Caco-2 (cell line): ENCODE measurements around the gene IRX3. TPM values are rescaled to one million over a fixed set of nuclear protein-coding genes. Genes with fewer than 3 reads are reported as not detected.

Experiments
- BruUV-seq: library from RNA; stranded (reverse); fragments of 400-500 nt; replicated peaks from 2 replicates; lab custom pipeline; 2021; lab: Mats Ljungman, UMichigan
- CTCF ChIA-PET: fragments of 300-600 bp; sonication (Branson Sonifier 250); formaldehyde crosslinking; loops from one replicate; lab custom pipeline; 2022; ENCODE audit warnings: antibody characterized with exemption; lab: Charles Lee
- POLR2A ChIA-PET: fragments of 300-600 bp; sonication (Branson Sonifier 250); formaldehyde crosslinking; loops from one replicate; lab custom pipeline; 2022; ENCODE audit warnings: antibody characterized with exemption; lab: Charles Lee
- DNase-seq, 2 experiments: peaks; one replicate each; pipeline versions ENCODE4 v3.0.0 to v3.0.0-alpha.2; 2020 to 2022
- H3K27me3 ChIP-seq: replicated peaks from 2 replicates; pipeline ENCODE4 v1.6.0; 2011; ENCODE audit warnings: low read length; ENCODE audit not compliant: control insufficient read depth, insufficient read depth
- H3K36me3 ChIP-seq: 2 replicates; pipeline ENCODE4 v1.5.1; 2011; ENCODE audit warnings: low read length; ENCODE audit not compliant: control insufficient read depth, insufficient read depth
- H3K4me1 ChIP-seq: fragments of 250-450 bp; sonication (Bioruptor Pico); 2 replicates; pipeline ENCODE4 v1.5.1; 2020; ENCODE audit warnings: mild to moderate bottlenecking
- H3K4me3 ChIP-seq: 2 replicates; pipeline ENCODE4 v1.5.1; 2011; ENCODE audit warnings: low read depth, mild to moderate bottlenecking, control low read depth, low read length
- H3K9me3 ChIP-seq: fragments of 250-450 bp; sonication (Bioruptor Pico); 2 replicates; pipeline ENCODE4 v1.5.1; 2020; ENCODE audit warnings: mild to moderate bottlenecking, moderate library complexity
- H3K27ac Mint-ChIP-seq: one replicate; pipeline ENCODE4 v1.8.0; 2022; ENCODE audit warnings: mixed read lengths; ENCODE audit not compliant: unreplicated experiment
- H3K27me3 Mint-ChIP-seq: one replicate; pipeline ENCODE4 v1.8.0; 2022; ENCODE audit warnings: mixed read lengths; ENCODE audit not compliant: insufficient read depth, unreplicated experiment
- H3K36me3 Mint-ChIP-seq: one replicate; pipeline ENCODE4 v1.8.0; 2022; ENCODE audit warnings: mild to moderate bottlenecking, mixed read lengths; ENCODE audit not compliant: insufficient read depth, unreplicated experiment
- H3K4me1 Mint-ChIP-seq: one replicate; pipeline ENCODE4 v1.8.0; 2022; ENCODE audit warnings: low read depth, mixed read lengths; ENCODE audit not compliant: unreplicated experiment
- H3K4me3 Mint-ChIP-seq: one replicate; pipeline ENCODE4 v1.8.0; 2022; ENCODE audit warnings: mild to moderate bottlenecking, moderate library complexity, mixed read lengths; ENCODE audit not compliant: unreplicated experiment
- H3K9me3 Mint-ChIP-seq: one replicate; pipeline ENCODE4 v1.8.0; 2022; ENCODE audit warnings: mixed read lengths; ENCODE audit not compliant: unreplicated experiment
- CTCF ChIP-seq, 2 experiments: fragments of 200-600 bp in 1 of 2; IDR thresholded peaks; 1 replicate in 1 of 2; 2 replicates in 1 of 2; pipeline versions ENCODE4 v1.5.1 to v1.8.0; 2011 to 2022; ENCODE audit warnings: antibody characterized with exemption in 1 of 2, control low read depth in 1 of 2, inconsistent platforms in 1 of 2, low read depth in 1 of 2, low read length in 1 of 2, mild to moderate bottlenecking in 1 of 2, moderate library complexity in 1 of 2; ENCODE audit not compliant: insufficient read depth in 1 of 2, severe bottlenecking in 1 of 2, unreplicated experiment in 1 of 2
- intact Hi-C: fragments of 100-400 bp; cut with micrococcal nuclease; formaldehyde crosslinking; loops from one replicate; pipeline ENCODE4 v1.10.0; 2022; ENCODE audit not compliant: unreplicated experiment
- total RNA-seq: library from RNA; stranded (reverse); gene quantifications from 2 replicates; pipeline ENCODE4 v1.2.3, GENCODE V29; 2022

The IRX3 gene
- total RNA-seq, 1 experiment from 2014 or later = 73.3 TPM

- ChIA-PET POLR2A (no interaction called here), CTCF (no interaction called here)
- no peak for TF ChIP-seq CTCF (IDR thresholded peaks at IDR 0.05; ENCODE audit: insufficient read depth in 1 of 2, low read depth in 1 of 2, low read length in 1 of 2, severe bottlenecking in 1 of 2, unreplicated experiment in 1 of 2)
- H3K36me3 Mint-ChIP-seq = no peaks in the 10 kb centered on the region
- no peaks in the 10 kb centered on the region for H3K9me3 Mint-ChIP-seq
- intact Hi-C loops = no loop called here
- DNase-seq = no peak
- no TSS peak for BruUV-seq
- no peaks in the 10 kb centered on the region for H3K4me1 Mint-ChIP-seq
- no peak overlapping the region for H3K27ac Mint-ChIP-seq
- Histone ChIP-seq H3K4me1 (no peaks in the 10 kb centered on the region), H3K9me3 (no peaks in the 10 kb centered on the region), H3K4me3 (no peak overlapping the region), H3K36me3 (no peaks in the 10 kb centered on the region), H3K27me3 (no peaks in the 10 kb centered on the region)
- H3K27me3 Mint-ChIP-seq = no peaks in the 10 kb centered on the region
- H3K4me3 Mint-ChIP-seq = no peak overlapping the region
Measured at GRCh38 chr16:54318941-54319340, 32.4 kb upstream of the IRX3 start.

- Histone ChIP-seq H3K4me3 (no peak overlapping the region), H3K9me3 (no peaks in the 10 kb centered on the region), H3K36me3 (no peaks in the 10 kb centered on the region), H3K4me1 (no peaks in the 10 kb centered on the region), H3K27me3 (no peaks in the 10 kb centered on the region)
- Mint-ChIP-seq H3K36me3 (no peaks in the 10 kb centered on the region), H3K27ac (no peak overlapping the region), H3K4me1 (no peaks in the 10 kb centered on the region), H3K9me3 (no peaks in the 10 kb centered on the region), H3K4me3 (no peak overlapping the region), H3K27me3 (no peaks in the 10 kb centered on the region)
- TF ChIP-seq CTCF (IDR thresholded peaks at IDR 0.05; ENCODE audit: insufficient read depth in 1 of 2, low read depth in 1 of 2, low read length in 1 of 2, severe bottlenecking in 1 of 2, unreplicated experiment in 1 of 2) = no peak
- intact Hi-C loops = no loop called here
- no peak for DNase-seq
- POLR2A ChIA-PET = no interaction called here
- CTCF ChIA-PET = no interaction called here
- no TSS peak for BruUV-seq
Measured at GRCh38 chr16:54317101-54317611, 30.6 kb upstream of the IRX3 start.

GRCh38 chr16:54316095-54316889, 29.7 kb upstream of the IRX3 start:
- ChIA-PET POLR2A (interaction anchor here (0.6 kb wide), 1 partner anchor 13 kb away, joined by 9 read pairs; no protein-coding TSS in a partner anchor), CTCF (no interaction called here)
- Mint-ChIP-seq H3K4me1 (no peaks in the 10 kb centered on the region), H3K27me3 (peaks cover under 1% of the 10 kb centered on the region), H3K27ac (no peak overlapping the region), H3K36me3 (no peaks in the 10 kb centered on the region), H3K4me3 (no peak overlapping the region), H3K9me3 (no peaks in the 10 kb centered on the region)
- BruUV-seq = no TSS peak
- Histone ChIP-seq H3K9me3 (no peaks in the 10 kb centered on the region), H3K4me3 (no peak overlapping the region), H3K27me3 (no peaks in the 10 kb centered on the region), H3K36me3 (no peaks in the 10 kb centered on the region), H3K4me1 (no peaks in the 10 kb centered on the region)
- intact Hi-C loops = no loop called here
- DNase-seq = no peak
- TF ChIP-seq CTCF (IDR thresholded peaks at IDR 0.05; ENCODE audit: insufficient read depth in 1 of 2, low read depth in 1 of 2, low read length in 1 of 2, severe bottlenecking in 1 of 2, unreplicated experiment in 1 of 2) = no peak
